Measurements from ENCODE around the gene SDF4.

SDF4 gene, protein sequence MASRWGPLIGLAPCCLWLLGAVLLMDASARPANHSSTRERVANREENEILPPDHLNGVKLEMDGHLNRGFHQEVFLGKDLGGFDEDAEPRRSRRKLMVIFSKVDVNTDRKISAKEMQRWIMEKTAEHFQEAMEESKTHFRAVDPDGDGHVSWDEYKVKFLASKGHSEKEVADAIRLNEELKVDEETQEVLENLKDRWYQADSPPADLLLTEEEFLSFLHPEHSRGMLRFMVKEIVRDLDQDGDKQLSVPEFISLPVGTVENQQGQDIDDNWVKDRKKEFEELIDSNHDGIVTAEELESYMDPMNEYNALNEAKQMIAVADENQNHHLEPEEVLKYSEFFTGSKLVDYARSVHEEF

GRCh38 chr1:1231400-1232207, at the start of gene SDF4:
Gene SDF4, minus strand, starts transcription at chr1:1232001. Its CDS starts 3,229 bp downstream, at chr1:1228772.
- DNase-seq: peak; percentile 56 to 97 (median 91)

DNA sequence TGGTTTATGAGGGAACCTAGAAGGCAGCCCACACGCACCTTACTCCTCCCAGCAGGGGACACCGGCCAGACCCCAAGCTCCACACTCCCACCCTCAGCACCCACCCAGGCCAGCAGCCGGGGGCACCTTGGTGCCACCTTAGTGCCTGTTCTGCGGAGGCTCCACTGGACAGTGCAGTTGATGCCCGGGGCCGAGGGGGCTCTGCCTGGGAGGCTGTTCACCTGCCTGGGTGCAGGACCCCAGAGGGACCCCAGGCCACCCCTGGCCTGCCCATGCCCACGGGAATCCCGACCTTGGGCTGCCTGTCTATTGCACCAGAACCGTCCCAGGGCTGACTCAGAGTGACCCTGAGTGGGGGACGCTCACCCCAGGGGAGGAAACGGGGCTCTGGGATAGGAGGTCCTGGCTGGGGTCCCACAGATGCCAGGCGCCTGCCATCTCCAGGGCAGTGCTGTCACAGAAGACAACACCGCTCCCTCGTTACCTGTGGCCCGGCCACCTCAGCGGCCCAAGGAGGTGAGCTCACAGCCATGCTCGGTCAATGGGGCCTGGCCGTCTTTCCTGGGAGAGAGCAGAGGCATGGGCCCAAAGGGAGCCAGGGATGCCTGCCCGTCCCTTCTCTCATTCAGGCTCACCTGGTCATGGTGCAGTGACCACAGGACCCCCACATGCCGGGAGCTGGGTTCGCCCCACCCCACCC, 49.1 kb upstream of the SDF4 start:
- DNase-seq: no peak

- DNase-seq: no peak
These were observed 47.2 kb upstream of the SDF4 start for GRCh38 chr1:1279028-1279427.

- no peak for DNase-seq
These were observed 46.8 kb upstream of the SDF4 start for GRCh38 chr1:1278620-1279019.

DNA sequence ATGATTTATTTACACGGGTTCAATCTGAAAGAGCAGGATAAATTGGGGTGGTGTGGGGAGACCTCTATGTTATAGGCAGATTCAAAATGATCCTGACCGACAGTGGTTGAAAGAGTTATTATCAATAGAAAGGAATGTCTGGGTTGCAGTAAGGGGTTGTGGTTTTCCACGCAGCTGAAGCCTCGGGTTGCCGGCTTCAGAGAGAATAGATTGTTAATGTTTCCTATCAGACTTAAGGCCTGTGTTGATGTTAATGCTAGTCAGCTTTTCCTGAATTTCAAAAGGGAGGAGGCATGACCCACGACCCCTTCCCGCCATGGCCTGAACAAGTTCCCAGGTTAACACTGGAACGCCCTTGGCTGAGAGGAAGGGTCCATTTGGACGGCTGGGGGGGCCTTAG, 44.0 kb upstream of the SDF4 start:
- DNase-seq: no peak

DNA sequence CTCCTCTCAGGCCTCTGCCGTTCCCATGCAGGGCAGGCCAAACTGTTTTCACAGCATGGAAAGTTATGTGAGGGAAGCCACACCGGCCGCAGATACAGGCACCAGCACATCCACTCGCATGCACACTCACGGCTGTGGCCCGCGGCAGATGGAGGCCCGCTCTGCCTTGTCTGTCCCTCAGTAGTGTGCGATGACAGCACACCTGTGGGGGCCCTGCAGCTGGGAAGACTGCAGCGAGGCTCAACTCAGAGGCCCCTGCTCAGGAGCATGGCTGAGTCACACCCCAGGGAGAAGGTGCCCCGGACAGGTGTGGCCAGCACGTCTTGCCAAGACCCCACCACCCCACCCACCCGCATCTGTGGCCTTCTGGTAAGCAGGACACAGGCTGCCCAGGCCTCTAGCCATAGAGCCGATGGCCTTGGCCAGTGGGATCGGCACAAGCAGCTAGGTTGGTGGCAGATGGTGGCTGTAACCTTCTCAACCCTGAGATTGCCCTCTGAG, 43.2 kb upstream of the SDF4 start:
- DNase-seq: no peak

- peak in 1 of 14 donors; percentile 42 for DNase-seq
These were observed 42.6 kb upstream of the SDF4 start for GRCh38 chr1:1274299-1274930.

- DNase-seq: peak; percentile 58 to 96 (median 92)
These were observed 41.9 kb upstream of the SDF4 start, which contains the start of gene UBE2J2 for GRCh38 chr1:1273512-1274298. Gene UBE2J2, minus strand, starts transcription at chr1:1273854. Its CDS starts 5,862 bp downstream, at chr1:1267992.

GRCh38 chr1:1273209-1273511, 41.4 kb upstream of the SDF4 start:
- no peak for DNase-seq

GRCh38 chr1:1272341-1273208, 40.8 kb upstream of the SDF4 start:
- DNase-seq: no peak

DNA sequence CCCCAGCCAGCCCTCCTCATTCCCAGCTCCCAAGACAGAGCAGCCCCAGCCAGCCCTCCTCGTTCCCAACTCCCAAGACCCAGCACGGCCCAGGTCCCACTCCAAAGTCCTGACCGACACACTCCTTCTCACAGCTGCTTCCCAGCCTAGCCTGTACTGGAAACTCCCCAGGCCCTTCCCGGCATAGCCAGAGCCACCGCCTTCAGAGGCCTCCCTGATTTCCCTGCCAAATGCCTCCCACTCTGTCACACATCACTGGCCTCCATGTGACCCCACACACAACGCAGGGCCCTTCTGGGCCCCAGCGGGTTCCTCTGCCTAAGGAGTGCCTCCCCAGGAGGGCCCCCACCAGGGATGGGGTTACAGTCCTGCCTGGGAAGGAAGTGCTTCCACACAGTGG, 39.0 kb upstream of the SDF4 start:
- peak in 1 of 14 donors; percentile 56 for DNase-seq

GRCh38 chr1:1268284-1268682, 36.5 kb upstream of the SDF4 start:
- DNase-seq: no peak

DNA sequence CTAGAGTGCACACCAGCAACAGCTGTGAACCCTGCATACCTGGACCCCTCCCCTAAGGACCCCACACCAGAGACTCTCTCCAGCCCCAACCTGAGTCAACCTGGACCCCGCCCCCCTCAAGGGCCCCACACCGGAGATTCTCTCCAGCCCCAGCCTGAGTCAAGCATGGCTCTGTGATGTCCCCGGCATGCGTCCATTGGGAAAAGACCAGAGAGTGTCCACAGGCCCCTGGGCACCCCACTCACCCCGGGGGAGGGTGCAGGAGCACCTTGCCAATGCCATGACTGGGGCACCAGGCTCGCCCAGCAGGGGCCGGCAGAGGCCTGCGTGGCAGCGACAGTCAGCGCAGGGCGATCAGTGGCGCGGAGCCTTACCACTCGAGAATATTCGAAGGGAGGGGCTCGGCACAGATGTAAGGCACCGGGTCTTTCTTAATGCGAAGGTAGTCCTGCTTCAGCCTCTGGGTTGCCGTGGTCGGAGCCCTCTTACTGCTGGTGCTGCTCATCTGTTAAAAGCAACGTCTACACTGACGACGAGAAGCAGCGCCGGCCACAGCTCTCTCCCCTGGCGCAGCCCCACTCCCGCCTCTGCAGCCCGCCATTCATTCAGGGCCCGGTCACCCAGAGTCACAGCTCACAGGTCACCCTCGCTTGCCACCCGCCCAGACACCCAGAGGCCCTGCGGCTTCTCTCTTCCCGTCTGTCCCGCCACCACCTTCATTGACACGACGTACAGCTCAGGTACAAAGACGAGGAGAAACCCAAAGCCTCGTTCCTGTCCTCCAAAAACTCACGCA, 35.9 kb upstream of the SDF4 start:
- DNase-seq: no peak

DNA sequence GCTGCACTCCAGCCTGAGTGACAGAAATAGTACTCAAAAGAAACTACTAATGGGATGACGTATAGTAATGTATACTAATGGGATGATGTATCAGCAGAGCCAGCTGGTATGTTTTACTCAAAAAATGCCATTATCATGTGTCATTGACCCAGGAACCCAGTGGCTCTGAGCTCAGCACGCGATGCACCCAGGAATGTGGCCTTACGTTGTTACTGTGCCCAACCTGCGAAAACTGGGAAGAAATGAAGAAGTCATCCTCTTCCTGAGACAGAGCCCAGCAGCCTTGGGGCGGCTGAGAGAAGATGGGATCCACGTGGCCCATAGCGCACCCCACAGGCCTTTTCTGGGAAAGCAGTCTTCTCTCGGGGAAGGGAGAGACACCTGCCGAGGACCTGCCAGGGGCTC, 33.1 kb upstream of the SDF4 start:
- DNase-seq: no peak

DNA sequence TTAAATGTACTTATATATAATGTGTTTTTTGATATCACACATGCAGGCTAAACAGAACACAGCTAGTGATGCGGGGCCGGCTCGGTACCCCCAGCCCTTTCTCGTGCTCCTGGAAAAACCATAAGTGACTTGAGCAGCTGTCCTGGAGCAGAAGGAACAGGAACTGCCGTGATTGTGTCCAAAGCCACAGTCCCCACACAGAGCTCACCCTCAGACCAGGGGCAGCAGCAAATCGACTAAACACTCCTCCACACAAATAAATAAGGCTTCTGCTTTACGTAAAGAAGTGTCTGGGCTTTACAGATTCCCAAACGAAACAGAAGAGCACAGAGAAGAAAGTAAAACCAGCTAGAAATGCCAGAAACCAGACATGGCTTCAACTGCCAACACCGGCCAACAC, 32.2 kb upstream of the SDF4 start:
- no peak for DNase-seq

DNA sequence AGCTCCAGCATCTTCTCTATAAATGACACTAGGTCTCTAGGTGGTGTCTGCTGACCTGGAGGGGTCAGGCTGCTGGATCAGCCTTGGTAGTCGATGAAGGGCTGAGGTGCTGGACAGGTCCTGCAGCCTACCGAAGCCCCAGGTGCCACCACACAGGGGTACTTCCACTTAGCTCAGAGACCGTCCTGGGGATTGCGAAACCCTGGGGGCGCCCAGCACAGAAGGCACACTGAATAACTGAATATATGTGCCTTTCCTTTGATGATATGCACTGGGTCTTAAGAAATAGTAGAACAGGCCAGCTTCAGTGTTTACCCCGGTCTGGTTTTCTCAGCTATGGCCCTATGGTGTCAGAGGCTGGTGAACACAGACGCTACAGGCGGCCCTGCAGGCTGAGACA, 31.0 kb upstream of the SDF4 start:
- DNase-seq: no peak

- DNase-seq: no peak
These were observed 30.3 kb upstream of the SDF4 start for GRCh38 chr1:1262071-1262470.

- no peak for DNase-seq
These were observed 29.2 kb upstream of the SDF4 start for GRCh38 chr1:1260843-1261560.

- DNase-seq: peak in 3 of 14 donors; percentile 9 to 20 (median 16)
These were observed 28.3 kb upstream of the SDF4 start for GRCh38 chr1:1259951-1260600.
